ENCODE data around the gene SPACA4. TPM values are rescaled to one million over a fixed set of nuclear protein-coding genes. Genes with fewer than 3 reads are reported as not detected.

Gene SPACA4
- total and polyA plus RNA-seq, 9 of the 15 experiments (the other 6 are each of a cell fraction or from before 2014, with no cell fraction given): not detected

- TF ChIP-seq HMGN3 (IDR thresholded peaks at IDR 0.05; ENCODE audit: borderline replicate concordance, extremely low read depth, insufficient read length, low read depth, low read length) (peak; percentile 98), ZNF511 (CRISPR knock-in tag; IDR thresholded peaks at IDR 0.05) (no peak), ELK3 (CRISPR knock-in tag; IDR thresholded peaks at IDR 0.05) (no peak), NRF1 (conservative IDR thresholded peaks at IDR 0.05 in 1 of 2, IDR thresholded peaks at IDR 0.05 in 1 of 2) (peak; percentile 84 to 87), SOX6 (IDR thresholded peaks at IDR 0.05) (peak; percentile 71), CHAMP1 (IDR thresholded peaks at IDR 0.05) (no peak), RNF2 (IDR thresholded peaks at IDR 0.05) (peak; percentile 93), POLR2B (IDR thresholded peaks at IDR 0.05; ENCODE audit: low read depth, partially characterized antibody) (peak; percentile 46), POLR2AphosphoS2 (IDR thresholded peaks at IDR 0.05; ENCODE audit: low read length) (no peak), KAT8 (IDR thresholded peaks at IDR 0.05; ENCODE audit: low read depth) (no peak), KLF16 (IDR thresholded peaks at IDR 0.05) (no peak), HMG20B (CRISPR knock-in tag; IDR thresholded peaks at IDR 0.05) (no peak), ZNF717 (CRISPR knock-in tag; IDR thresholded peaks at IDR 0.05) (no peak), ZNF12 (CRISPR knock-in tag; IDR thresholded peaks at IDR 0.05) (no peak), SFPQ (IDR thresholded peaks at IDR 0.05; ENCODE audit: low read depth, low read length) (no peak), ZBTB49 (CRISPR knock-in tag; IDR thresholded peaks at IDR 0.05; ENCODE audit: borderline replicate concordance) (no peak; the same call in 1 of the 2 replicates), TCF3 (CRISPR knock-in tag; IDR thresholded peaks at IDR 0.05) (no peak), YY1 (IDR thresholded peaks at IDR 0.05; ENCODE audit: borderline replicate concordance in 1 of 3, control insufficient read depth in 1 of 3, extremely low read depth in 1 of 3, insufficient read depth in 3 of 3, insufficient read length in 1 of 3, insufficient replicate concordance in 2 of 3, low read depth in 1 of 3, low read length in 2 of 3) (peak in 2 of 3 experiments; percentile 32 to 54), ZNF140 (CRISPR knock-in tag; IDR thresholded peaks at IDR 0.05) (no peak)
These were observed 28.1 kb downstream of the SPACA4 start (continued) for GRCh38 chr19:48634424-48635262.
